Dendritic cell treated with granulocyte-macrophage colony-stimulating factor and Interleukin-4, amounts not matched to agents 40 ng/mL and 50 ng/mL, for 4 days (primary cell): Measurements from ENCODE around the gene MYO1C.
"Not testable (repeated sequence)": the region's sequence is repeated elsewhere in the genome, so short reads cannot be mapped to it uniquely, and the experiment has no call there.

Experiments used
- H3K27ac Mint-ChIP-seq: one replicate; pipeline ENCODE4 v1.8.0; 2022; ENCODE audit warnings: mild to moderate bottlenecking, mixed read lengths
- H3K27me3 Mint-ChIP-seq: one replicate; pipeline ENCODE4 v1.8.0; 2022; ENCODE audit warnings: mild to moderate bottlenecking, mixed read lengths
- H3K36me3 Mint-ChIP-seq: one replicate; pipeline ENCODE4 v1.8.0; 2022; ENCODE audit warnings: low read depth, mixed read lengths
- H3K4me1 Mint-ChIP-seq: one replicate; pipeline ENCODE4 v1.8.0; 2022; ENCODE audit warnings: low read depth, mixed read lengths
- H3K4me3 Mint-ChIP-seq: one replicate; pipeline ENCODE4 v1.8.0; 2022; ENCODE audit warnings: mild to moderate bottlenecking, moderate library complexity, mixed read lengths
- H3K9me3 Mint-ChIP-seq: one replicate; pipeline ENCODE4 v1.8.0; 2022; ENCODE audit warnings: mixed read lengths
- intact Hi-C: fragments of 100-400 bp; cut with micrococcal nuclease; formaldehyde crosslinking; loops from one replicate; pipeline ENCODE4 v1.15.0; 2022

Gene MYO1C

GRCh38 chr17:1423456-1424135, 68.9 kb downstream of the MYO1C start:
- H3K4me1 Mint-ChIP-seq, result peaks cover 22% of the 10 kb centered on the region
- H3K36me3 Mint-ChIP-seq, result peaks cover 91% of the 10 kb centered on the region
- no peaks in the 10 kb centered on the region for H3K9me3 Mint-ChIP-seq
- intact Hi-C loops, result loop anchor here (10.0 kb wide), 1 partner anchor 59 kb away; no protein-coding TSS in a partner anchor
- H3K27me3 Mint-ChIP-seq, result no peaks in the 10 kb centered on the region
- H3K4me3 Mint-ChIP-seq, result no peak overlapping the region
- no peak overlapping the region for H3K27ac Mint-ChIP-seq

- H3K9me3 Mint-ChIP-seq, result no peaks in the 10 kb centered on the region
- H3K27ac Mint-ChIP-seq, result peak overlapping the region; percentile 25
- H3K27me3 Mint-ChIP-seq, result no peaks in the 10 kb centered on the region
- H3K36me3 Mint-ChIP-seq, result peaks cover 91% of the 10 kb centered on the region
- intact Hi-C loops, result loop anchor here (10.0 kb wide), 1 partner anchor 58 kb away; no protein-coding TSS in a partner anchor
- peaks cover 22% of the 10 kb centered on the region for H3K4me1 Mint-ChIP-seq
- H3K4me3 Mint-ChIP-seq, result no peak overlapping the region
Measured at GRCh38 chr17:1422885-1423284, 69.6 kb downstream of the MYO1C start.

GRCh38 chr17:1421470-1421869, 71.0 kb downstream of the MYO1C start:
- H3K36me3 Mint-ChIP-seq, result peaks cover 99% of the 10 kb centered on the region
- H3K4me3 Mint-ChIP-seq, result no peak overlapping the region
- H3K9me3 Mint-ChIP-seq, result no peaks in the 10 kb centered on the region
- no peaks in the 10 kb centered on the region for H3K27me3 Mint-ChIP-seq
- intact Hi-C loops, result loop anchor here (10.0 kb wide), 1 partner anchor 57 kb away; no protein-coding TSS in a partner anchor
- H3K4me1 Mint-ChIP-seq, result peaks cover 22% of the 10 kb centered on the region
- H3K27ac Mint-ChIP-seq, result no peak overlapping the region

GRCh38 chr17:1420981-1421380, 71.5 kb downstream of the MYO1C start:
- intact Hi-C loops, result loop anchor here (10.0 kb wide), 1 partner anchor 56 kb away; no protein-coding TSS in a partner anchor
- peaks cover 19% of the 10 kb centered on the region for H3K4me1 Mint-ChIP-seq
- H3K4me3 Mint-ChIP-seq, result no peak overlapping the region
- H3K27me3 Mint-ChIP-seq, result no peaks in the 10 kb centered on the region
- no peak overlapping the region for H3K27ac Mint-ChIP-seq
- no peaks in the 10 kb centered on the region for H3K9me3 Mint-ChIP-seq
- peaks cover 98% of the 10 kb centered on the region for H3K36me3 Mint-ChIP-seq

DNA sequence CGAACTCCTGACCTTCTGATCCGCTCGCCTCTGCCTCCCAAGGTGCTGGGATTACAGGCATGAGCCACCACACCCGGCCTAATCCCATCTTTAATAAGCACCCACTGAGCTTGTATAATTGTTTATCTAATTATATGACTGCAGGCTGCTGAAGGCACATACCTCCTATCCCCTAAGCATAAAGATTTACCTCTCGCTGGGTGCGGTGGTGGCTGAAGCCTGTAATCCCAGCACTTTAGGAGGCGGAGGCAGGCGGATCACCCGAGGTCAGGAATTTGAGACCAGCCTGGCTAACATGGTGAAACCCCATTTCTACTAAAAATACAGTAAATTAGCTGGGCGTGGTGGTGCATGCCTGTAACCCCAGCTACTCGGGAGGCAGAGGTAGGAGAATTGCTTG, 72.3 kb downstream of the MYO1C start:
- Mint-ChIP-seq H3K4me3 (no peak overlapping the region), H3K4me1 (peaks cover 16% of the 10 kb centered on the region), H3K36me3 (peaks cover 89% of the 10 kb centered on the region), H3K27ac (no peak overlapping the region), H3K27me3 (no peaks in the 10 kb centered on the region), H3K9me3 (no peaks in the 10 kb centered on the region)
- intact Hi-C loops, result loop anchor here (10.0 kb wide), 1 partner anchor 55 kb away; no protein-coding TSS in a partner anchor

- H3K27me3 Mint-ChIP-seq, H3K9me3 Mint-ChIP-seq, H3K27ac Mint-ChIP-seq, H3K4me3 Mint-ChIP-seq, intact Hi-C loops: not testable (repeated sequence)
- peaks cover 73% of the 10 kb centered on the region for H3K36me3 Mint-ChIP-seq
- peaks cover 13% of the 10 kb centered on the region for H3K4me1 Mint-ChIP-seq
Measured at GRCh38 chr17:1418476-1418875, 74.0 kb downstream of the MYO1C start.

DNA sequence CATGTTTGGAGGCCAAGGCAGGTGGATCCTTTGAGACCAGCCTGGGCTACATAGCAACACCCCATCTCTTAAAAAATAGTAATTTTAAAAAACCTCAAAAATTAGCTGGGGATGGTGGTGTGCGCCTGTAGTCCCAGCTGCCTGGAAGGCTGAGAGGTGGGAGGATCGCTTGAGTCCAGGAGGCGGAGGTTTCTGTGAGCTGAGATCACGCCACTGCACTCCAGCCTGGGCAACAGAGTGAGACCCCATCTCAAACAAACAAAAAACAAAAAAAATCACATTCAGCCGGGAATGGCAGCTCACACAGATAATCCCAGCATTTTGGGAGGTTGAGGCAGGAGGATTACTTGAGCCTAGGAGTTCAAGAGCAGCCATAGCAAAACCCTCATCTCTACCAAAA, 76.1 kb downstream of the MYO1C start:
- intact Hi-C loops, result no loop called here
- H3K4me3 Mint-ChIP-seq, result no peak overlapping the region
- H3K27me3 Mint-ChIP-seq, result no peaks in the 10 kb centered on the region
- H3K9me3 Mint-ChIP-seq, result no peaks in the 10 kb centered on the region
- peaks cover 52% of the 10 kb centered on the region for H3K36me3 Mint-ChIP-seq
- H3K4me1 Mint-ChIP-seq, result peaks cover 7% of the 10 kb centered on the region
- no peak overlapping the region for H3K27ac Mint-ChIP-seq

DNA sequence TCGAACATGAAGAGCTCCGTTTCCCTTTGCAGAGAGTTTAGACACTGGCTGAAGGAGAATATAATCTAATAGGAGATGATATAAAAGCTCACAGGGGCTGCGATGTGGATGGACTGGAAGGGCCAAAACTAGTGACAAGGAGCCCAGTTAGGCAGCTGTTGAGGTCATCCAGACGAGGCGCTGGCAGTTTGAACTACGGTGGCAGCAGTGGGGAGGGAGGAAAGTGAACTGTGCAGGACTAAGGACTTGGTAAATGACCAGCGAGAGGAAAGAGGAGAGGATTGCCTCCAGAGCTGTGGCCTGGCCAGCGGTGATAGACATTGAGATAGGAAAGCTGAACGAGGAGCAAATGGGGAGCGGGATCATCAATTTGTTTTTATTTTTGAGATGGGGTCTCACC, 77.9 kb downstream of the MYO1C start:
- Mint-ChIP-seq H3K27me3 (no peaks in the 10 kb centered on the region), H3K36me3 (peaks cover 35% of the 10 kb centered on the region), H3K4me1 (peaks cover 7% of the 10 kb centered on the region), H3K4me3 (no peak overlapping the region), H3K27ac (no peak overlapping the region), H3K9me3 (no peaks in the 10 kb centered on the region)
- intact Hi-C loops, result no loop called here
